Left lung (tissue), 10 donors: ENCODE measurements around the gene COMMD2. TPM values are rescaled to one million over a fixed set of nuclear protein-coding genes. Genes with fewer than 3 reads are reported as not detected.

Source experiments
- ATAC-seq: fragments of 200-7000 bp; cut with Tn5 transposase; one replicate; pipeline ENCODE4 v1.9.1; 2020; ENCODE audit warnings: moderate library complexity
- DNase-seq, 4 donors: peaks; one replicate each; pipeline ENCODE4 v3.0.0-alpha.2; 2013 to 2020
- H3K27ac ChIP-seq, 2 donors: fragments of 200-600 bp; sonication (generic) in 1 of 2; one replicate each; pipeline versions ENCODE4 v1.5.0 to v1.8.0; 2020 to 2021
- H3K27me3 ChIP-seq, 2 donors: fragments of 200-600 bp; sonication (generic) in 1 of 2; one replicate each; pipeline versions ENCODE4 v1.5.0 to v1.8.0; 2020 to 2021
- H3K36me3 ChIP-seq, 2 donors: fragments of 200-600 bp; sonication (generic) in 1 of 2; one replicate each; pipeline versions ENCODE4 v1.5.0 to v1.8.0; 2020 to 2021
- H3K4me1 ChIP-seq, 2 donors: fragments of 200-600 bp; one replicate each; pipeline ENCODE4 v1.8.0; 2021
- H3K4me3 ChIP-seq, 2 donors: fragments of 200-600 bp; sonication (generic) in 1 of 2; one replicate each; pipeline versions ENCODE4 v1.5.0 to v1.8.0; 2020 to 2021; ENCODE audit warnings: mild to moderate bottlenecking in 1 of 2
- H3K9me3 ChIP-seq, 2 donors: fragments of 200-600 bp; sonication (generic) in 1 of 2; one replicate each; pipeline versions ENCODE4 v1.5.0 to v1.8.0; 2020 to 2021
- intact Hi-C, 2 donors: fragments of 100-400 bp; cut with DNase I; formaldehyde crosslinking; loops; one replicate each; pipeline versions ENCODE4 v1.11.2 to v1.14.2; 2022
- polyA plus RNA-seq, 6 donors: library from polyadenylated mRNA; unstranded; fragments of 120-200 nt; gene quantifications; one replicate each; pipeline ENCODE4 v1.2.1, GENCODE V29; 2013; ENCODE audit not compliant: insufficient read length in 6 of 6
- total RNA-seq, 2 donors: library from RNA; stranded (reverse); fragmentation: NEBNext Ultra II Directional; extraction: Animal tissue kit (Norgen Biotek cat#: 25700); gene quantifications; one replicate each; pipeline ENCODE4 v1.2.1, GENCODE V29; 2021
- TF ChIP-seq, protein P1 (sequence below), 2 donors: fragments of 200-600 bp; sonication (generic) in 1 of 2; IDR thresholded peaks; one replicate each; pipeline versions ENCODE4 v1.5.0 to v1.8.0; 2021; ENCODE audit warnings: antibody characterized with exemption in 2 of 2
- donor health status: DM: no; HTN: yes; CAD: no.
- donor health status: DM: no; HTN: no; CAD: no.

Gene COMMD2
- total and polyA plus RNA-seq, 8 donors, result 43.1 to 63.8 (median 57.2) TPM

DNA sequence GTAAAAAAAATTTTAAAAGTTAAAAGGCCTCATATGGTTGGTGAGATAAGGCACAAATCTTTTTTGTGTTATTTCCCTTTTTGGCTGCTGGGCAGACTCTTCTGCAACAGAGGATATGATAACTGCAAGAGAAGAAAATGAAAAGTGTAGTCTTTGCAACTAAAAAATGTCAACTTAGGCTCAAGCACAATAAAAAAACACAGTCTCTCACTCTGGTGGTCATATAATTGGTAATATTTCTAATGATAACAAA lies 15.4 kb downstream of the COMMD2 start:
- intact Hi-C loops, result no loop called here
- Histone ChIP-seq H3K27me3 (no peaks in the 10 kb centered on the region), H3K4me3 (no peak overlapping the region), H3K27ac (peak overlapping the region; percentile 40 to 53), H3K4me1 (no peaks in the 10 kb centered on the region), H3K9me3 (no peaks in the 10 kb centered on the region), H3K36me3 (peaks cover 0 to 28% of the 10 kb centered on the region in 2 donors)
- no peak for DNase-seq
- ATAC-seq, result no peak
- TF ChIP-seq, protein P1, sequence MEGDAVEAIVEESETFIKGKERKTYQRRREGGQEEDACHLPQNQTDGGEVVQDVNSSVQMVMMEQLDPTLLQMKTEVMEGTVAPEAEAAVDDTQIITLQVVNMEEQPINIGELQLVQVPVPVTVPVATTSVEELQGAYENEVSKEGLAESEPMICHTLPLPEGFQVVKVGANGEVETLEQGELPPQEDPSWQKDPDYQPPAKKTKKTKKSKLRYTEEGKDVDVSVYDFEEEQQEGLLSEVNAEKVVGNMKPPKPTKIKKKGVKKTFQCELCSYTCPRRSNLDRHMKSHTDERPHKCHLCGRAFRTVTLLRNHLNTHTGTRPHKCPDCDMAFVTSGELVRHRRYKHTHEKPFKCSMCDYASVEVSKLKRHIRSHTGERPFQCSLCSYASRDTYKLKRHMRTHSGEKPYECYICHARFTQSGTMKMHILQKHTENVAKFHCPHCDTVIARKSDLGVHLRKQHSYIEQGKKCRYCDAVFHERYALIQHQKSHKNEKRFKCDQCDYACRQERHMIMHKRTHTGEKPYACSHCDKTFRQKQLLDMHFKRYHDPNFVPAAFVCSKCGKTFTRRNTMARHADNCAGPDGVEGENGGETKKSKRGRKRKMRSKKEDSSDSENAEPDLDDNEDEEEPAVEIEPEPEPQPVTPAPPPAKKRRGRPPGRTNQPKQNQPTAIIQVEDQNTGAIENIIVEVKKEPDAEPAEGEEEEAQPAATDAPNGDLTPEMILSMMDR (IDR thresholded peaks at IDR 0.05), result no peak

DNA sequence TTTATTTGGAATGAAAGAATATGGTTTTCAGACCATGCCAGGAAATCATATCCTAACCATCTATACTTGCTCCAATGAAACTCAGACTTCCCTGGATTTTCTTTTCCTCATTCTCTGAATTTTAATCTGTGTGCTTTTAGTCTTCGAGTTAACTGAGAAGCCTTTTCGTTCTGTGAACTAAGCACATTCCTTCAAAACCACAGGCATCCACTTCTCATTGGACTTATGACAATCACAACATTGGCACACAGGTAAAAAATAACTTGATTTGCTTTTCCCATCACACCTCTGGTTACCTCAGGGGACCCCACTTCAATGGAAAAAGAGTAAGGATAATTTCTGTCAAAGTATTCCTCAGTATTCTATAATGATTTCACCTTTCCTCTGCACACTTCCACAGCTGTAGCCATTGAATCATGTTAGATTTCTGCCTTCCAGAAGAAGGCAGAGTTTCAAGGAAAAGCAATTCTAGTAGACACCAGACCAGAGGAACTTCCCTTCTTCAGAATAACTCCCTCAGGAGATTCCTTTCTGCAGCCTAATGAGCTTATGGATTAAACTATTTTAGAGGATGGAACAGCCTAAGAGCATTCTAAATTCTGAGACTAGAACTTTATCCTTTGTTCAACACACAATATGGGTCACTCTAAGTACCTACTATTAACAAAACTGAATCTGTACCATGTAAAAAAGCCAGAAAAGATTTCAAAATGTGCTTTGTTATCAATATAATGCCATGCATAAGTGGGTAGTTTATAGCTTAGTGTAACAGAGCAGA lies 15.9 kb downstream of the COMMD2 start:
- peak; percentile 93 for ATAC-seq
- Histone ChIP-seq H3K4me3 (no peak overlapping the region), H3K27ac (peak overlapping the region; percentile 53 to 62), H3K4me1 (no peaks in the 10 kb centered on the region), H3K36me3 (peaks cover 0 to 24% of the 10 kb centered on the region in 2 donors), H3K27me3 (no peaks in the 10 kb centered on the region), H3K9me3 (no peaks in the 10 kb centered on the region)
- TF ChIP-seq, protein P1 (IDR thresholded peaks at IDR 0.05), result no peak
- intact Hi-C loops, result no loop called here
- DNase-seq, result peak in 1 of 4 donors; percentile 49

DNA sequence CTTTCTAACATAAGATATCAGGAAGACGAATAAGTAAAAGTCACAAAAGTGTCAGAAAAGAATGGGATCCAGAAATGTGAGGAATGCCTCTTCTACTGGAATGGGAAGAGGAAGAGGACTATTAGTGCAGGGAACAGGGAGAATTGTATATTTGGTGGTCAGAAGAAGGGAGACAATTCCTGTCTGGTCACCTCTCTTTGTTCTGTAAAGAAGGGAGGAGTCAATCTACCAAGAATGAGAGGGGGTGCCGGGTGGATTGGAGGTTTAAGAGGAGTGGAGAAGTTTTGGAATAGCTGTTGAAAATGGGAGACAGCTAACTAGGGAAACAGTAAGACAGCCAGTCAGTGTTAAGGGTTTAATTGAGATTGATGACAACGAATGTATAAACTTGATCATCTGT lies 20.1 kb downstream of the COMMD2 start:
- Histone ChIP-seq H3K27ac (no peak overlapping the region), H3K36me3 (no peaks in the 10 kb centered on the region), H3K4me3 (no peak overlapping the region), H3K4me1 (no peaks in the 10 kb centered on the region), H3K27me3 (no peaks in the 10 kb centered on the region), H3K9me3 (no peaks in the 10 kb centered on the region)
- TF ChIP-seq, protein P1 (IDR thresholded peaks at IDR 0.05), result no peak
- no peak for ATAC-seq
- DNase-seq, result no peak
- intact Hi-C loops, result no loop called here

DNA sequence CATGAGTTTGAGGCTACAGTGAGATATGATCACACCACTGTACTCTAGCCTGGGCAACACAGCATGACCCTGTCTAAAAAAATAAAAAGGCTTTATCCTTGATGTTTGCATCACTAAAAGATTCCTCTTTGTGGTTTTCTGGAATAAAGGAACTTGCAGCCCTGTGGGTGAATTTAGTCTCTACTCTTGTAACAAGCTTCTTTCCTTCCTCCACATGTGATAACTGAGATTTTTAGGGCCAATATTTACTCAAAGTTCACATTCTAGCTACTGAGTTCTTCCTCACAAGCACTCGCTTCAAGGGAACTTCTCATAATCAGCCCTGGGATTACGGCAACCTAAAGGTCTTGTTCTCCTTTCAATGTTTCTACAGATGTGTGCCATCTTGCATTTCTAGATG lies 24.6 kb downstream of the COMMD2 start:
- Histone ChIP-seq H3K4me3 (no peak overlapping the region), H3K27ac (no peak overlapping the region), H3K4me1 (no peaks in the 10 kb centered on the region), H3K27me3 (no peaks in the 10 kb centered on the region), H3K9me3 (no peaks in the 10 kb centered on the region), H3K36me3 (no peaks in the 10 kb centered on the region)
- TF ChIP-seq, protein P1 (IDR thresholded peaks at IDR 0.05), result no peak
- ATAC-seq, result no peak
- intact Hi-C loops, result no loop called here
- no peak for DNase-seq

DNA sequence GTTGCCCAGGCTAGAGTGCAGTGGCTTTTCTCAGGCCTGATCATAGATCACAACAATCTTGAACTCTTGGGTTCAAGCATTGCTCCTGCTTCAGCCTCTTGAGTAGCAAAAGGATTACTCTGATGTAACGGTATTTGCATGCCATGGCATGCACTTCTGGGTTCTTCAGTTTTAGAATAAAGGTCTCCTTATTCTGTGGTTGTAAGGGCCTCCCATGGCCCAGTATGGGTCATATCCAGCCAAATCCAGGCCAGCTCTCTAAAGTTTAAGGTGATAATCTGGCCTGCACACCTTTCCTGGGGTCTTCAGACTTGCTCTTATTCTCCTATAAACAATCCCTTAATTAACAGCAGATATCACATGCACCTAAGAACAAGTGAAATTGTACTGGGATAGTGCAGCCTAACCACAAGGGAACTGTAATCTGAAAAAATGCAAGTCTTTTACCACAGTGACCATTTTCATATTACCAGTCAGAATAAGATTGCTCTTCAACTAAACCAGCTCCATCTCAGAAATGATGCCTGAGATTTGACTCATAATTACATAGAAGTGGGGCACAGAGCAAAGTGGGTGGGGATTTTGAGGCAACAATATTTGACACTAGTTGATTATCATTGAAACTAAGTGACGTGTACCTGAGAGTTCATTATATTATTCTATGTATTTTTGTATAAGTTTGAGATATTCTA lies 25.4 kb downstream of the COMMD2 start:
- Histone ChIP-seq H3K27ac (no peak overlapping the region), H3K36me3 (no peaks in the 10 kb centered on the region), H3K4me1 (no peaks in the 10 kb centered on the region), H3K4me3 (no peak overlapping the region), H3K27me3 (no peaks in the 10 kb centered on the region), H3K9me3 (no peaks in the 10 kb centered on the region)
- TF ChIP-seq, protein P1 (IDR thresholded peaks at IDR 0.05), result no peak
- ATAC-seq (no peak), DNase-seq (no peak)
- intact Hi-C loops, result no loop called here
